GM12875 (cell line): ENCODE results near the gene SPSB1.
A peak's percentile ranks its signal among the peaks of the same experiment; 100 is the strongest.
"Not testable (repeated sequence)": the region's sequence is repeated elsewhere in the genome, so short reads cannot be mapped to it uniquely, and the experiment has no call there.

ENCODE experiments used
- H3K4me3 ChIP-seq: one replicate; pipeline ENCODE4 v1.5.1; 2011; ENCODE audit warnings: low read depth, low read length, control low read depth
- CTCF ChIP-seq: IDR thresholded peaks from 2 replicates; pipeline ENCODE4 v1.5.1; 2011; ENCODE audit warnings: low read depth, mild to moderate bottlenecking, control low read depth, inconsistent platforms, low read length, moderate library complexity, borderline replicate concordance; ENCODE audit not compliant: insufficient read depth

SPSB1 gene

DNA sequence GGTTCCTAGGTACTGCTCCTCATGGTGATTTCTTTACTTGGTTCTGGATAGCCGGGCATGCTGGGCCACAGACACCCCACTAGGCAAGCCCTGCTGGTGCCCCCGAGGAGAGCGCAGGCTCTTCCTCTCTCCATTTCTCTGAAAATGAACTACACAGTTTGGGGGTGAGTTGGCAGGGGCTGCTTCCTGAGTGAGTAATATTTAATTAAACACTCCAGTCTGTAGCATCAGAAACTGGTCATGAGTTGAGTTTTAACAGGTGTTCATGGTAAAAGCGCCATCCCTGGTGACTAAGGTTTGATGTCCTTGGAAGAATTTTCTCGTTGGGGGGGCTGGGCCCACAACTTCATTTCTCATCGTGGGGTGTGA lies 1.7 kb downstream of the SPSB1 start:
- H3K4me3 ChIP-seq, result peak overlapping the region; percentile 75
- no peak for TF ChIP-seq CTCF

- no peak for TF ChIP-seq CTCF
- no peak overlapping the region for H3K4me3 ChIP-seq
Observed at GRCh38 chr1:9294910-9295636, 2.4 kb downstream of the SPSB1 start.

DNA sequence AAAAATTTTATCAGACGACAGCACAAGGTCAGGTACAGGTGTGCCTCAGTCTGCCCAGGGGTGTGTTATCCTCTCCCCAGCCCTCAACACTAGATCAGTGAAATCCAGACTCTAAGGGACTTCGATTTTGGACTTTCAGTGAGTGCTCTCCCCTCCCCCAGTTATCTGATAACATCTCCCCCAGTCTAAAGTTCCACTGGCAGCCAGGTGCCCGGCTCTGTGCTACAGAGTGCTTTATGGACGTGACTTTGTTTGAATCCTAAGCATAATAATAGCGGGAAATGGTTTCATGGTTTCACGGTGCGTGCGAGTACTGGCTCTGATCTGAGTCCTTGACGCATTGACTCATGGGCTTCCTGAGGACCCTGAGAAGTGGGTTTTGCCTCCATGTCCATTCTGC lies 3.2 kb downstream of the SPSB1 start:
- no peak overlapping the region for H3K4me3 ChIP-seq
- TF ChIP-seq CTCF, result no peak

- no peak overlapping the region for H3K4me3 ChIP-seq
- TF ChIP-seq CTCF, result no peak
Observed at GRCh38 chr1:9296850-9297249, 4.2 kb downstream of the SPSB1 start.

GRCh38 chr1:9297831-9298230 lies 5.1 kb downstream of the SPSB1 start:
- H3K4me3 ChIP-seq, result no peak overlapping the region
- TF ChIP-seq CTCF, result no peak

GRCh38 chr1:9298282-9298681 lies 5.6 kb downstream of the SPSB1 start:
- no peak for TF ChIP-seq CTCF
- no peak overlapping the region for H3K4me3 ChIP-seq

DNA sequence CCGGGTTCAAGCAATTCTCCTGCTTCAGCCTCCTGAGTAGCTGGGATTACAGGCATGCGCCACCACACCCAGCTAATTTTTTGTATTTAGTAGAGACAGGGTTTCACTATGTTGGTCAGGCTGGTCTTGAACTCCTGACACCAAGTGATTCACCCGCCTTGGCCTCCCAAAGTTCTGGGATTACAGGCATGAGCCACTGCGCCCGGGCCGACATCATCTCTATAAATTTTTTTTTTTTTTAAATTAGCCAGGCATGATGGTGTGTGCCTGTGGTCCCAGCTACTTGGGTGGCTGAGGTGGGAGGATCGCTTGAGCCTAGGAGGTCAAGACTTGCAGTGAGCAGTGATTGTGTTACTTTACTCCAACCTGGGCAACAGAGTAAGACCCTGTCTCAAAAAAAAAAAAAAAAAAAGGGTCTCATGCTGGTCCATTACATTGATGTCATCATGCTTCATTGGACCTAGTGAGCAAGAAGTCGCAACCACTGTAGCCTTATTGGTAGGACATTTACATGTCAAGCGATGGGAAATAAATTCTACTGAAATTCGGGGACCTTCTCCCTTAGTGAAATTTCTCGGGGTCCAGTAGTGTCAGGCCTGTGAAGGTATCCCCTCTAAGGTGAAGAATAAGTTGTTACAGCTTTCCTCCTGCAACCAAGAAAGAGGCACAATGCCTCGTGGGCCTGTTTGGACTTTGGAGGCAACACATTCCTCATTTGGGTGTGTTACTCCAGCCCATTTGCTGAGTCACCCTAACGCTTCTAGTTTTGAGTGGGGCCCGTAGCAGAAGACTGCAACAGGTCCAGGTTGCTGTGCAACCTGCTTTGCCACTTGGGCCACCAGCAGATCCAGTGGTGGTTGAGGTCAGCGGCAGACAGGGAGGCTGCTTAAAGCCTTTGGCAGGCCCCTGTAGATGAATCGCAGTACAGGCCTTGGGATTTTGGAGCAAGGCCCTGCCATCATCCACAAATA lies 7.2 kb downstream of the SPSB1 start:
- not testable (repeated sequence) for H3K4me3 ChIP-seq
